ENCODE data around the gene MCF2. TPM values are rescaled to one million over a fixed set of nuclear protein-coding genes. Genes with fewer than 3 reads are reported as not detected.

The MCF2 gene
- total RNA-seq, 4 donors from 2014 or later, result 0.69 TPM; not detected in 3

- Histone ChIP-seq H3K27ac (no peak overlapping the region), H3K27me3 (no peaks in the 10 kb centered on the region), H3K9me3 (no peaks in the 10 kb centered on the region), H3K4me1 (no peaks in the 10 kb centered on the region), H3K36me3 (no peaks in the 10 kb centered on the region), H3K4me3 (no peak overlapping the region)
- intact Hi-C loops (cut with DNase I; ENCODE audit: low total_unique reads), result no loop called here
- no peak for TF ChIP-seq POLR2A (IDR thresholded peaks at IDR 0.05)
- no peak for TF ChIP-seq CTCF (IDR thresholded peaks at IDR 0.05)
- DNase-seq, result no peak
These were observed 174.5 kb downstream of the MCF2 start for GRCh38 chrX:139533444-139533843.

- H3K36me3 ChIP-seq, result no peaks in the 10 kb centered on the region
- intact Hi-C loops (cut with DNase I; ENCODE audit: low total_unique reads), result no loop called here
- no peak overlapping the region for H3K27ac ChIP-seq
- H3K9me3 ChIP-seq, result no peaks in the 10 kb centered on the region
- no peaks in the 10 kb centered on the region for H3K4me1 ChIP-seq
- no peak overlapping the region for H3K4me3 ChIP-seq
- TF ChIP-seq CTCF (IDR thresholded peaks at IDR 0.05) (no peak), POLR2A (IDR thresholded peaks at IDR 0.05) (no peak)
- no peaks in the 10 kb centered on the region for H3K27me3 ChIP-seq
- DNase-seq, result no peak
These were observed 175.1 kb downstream of the MCF2 start for GRCh38 chrX:139532834-139533233.

Small RNA genes lying within 50 kb of the gene (small RNA-seq; reads per million reads assigned to genes)
- not detected for gene RF01210

Other genes with a start within 250 kb of the MCF2 start
- not detected for gene F9, start 177.4 kb downstream of the MCF2 start, total RNA-seq
- 10 to 100 TPM; 35.6 to 67.9 (median 52.4) TPM for gene ATP11C, start 224.9 kb upstream of the MCF2 start, total RNA-seq

All from uterus (tissue), 4 donors.